Left colon (tissue), 2 donors: ENCODE measurements around the gene TIMP1. TPM values are rescaled to one million over a fixed set of nuclear protein-coding genes. Genes with fewer than 3 reads are reported as not detected.

Experiments used
- ATAC-seq: fragments of 200-7000 bp; cut with Tn5 transposase; one replicate; pipeline ENCODE4 v1.9.1; 2020; ENCODE audit warnings: mild to moderate bottlenecking, moderate library complexity
- DNase-seq, 2 donors: peaks; one replicate each; pipeline ENCODE4 v3.0.0-alpha.2; 2020
- intact Hi-C, 2 donors: fragments of 100-400 bp; cut with DNase I in 1 of 2; cut with micrococcal nuclease in 1 of 2; formaldehyde crosslinking; loops; one replicate each; pipeline versions ENCODE4 v1.11.2 to v1.14.0; 2022; cut with DNase I, micrococcal nuclease
- total RNA-seq, 2 donors: library from RNA; stranded (reverse); fragmentation: NEBNext Ultra II Directional; extraction: Animal tissue kit (Norgen Biotek cat#: 25700); gene quantifications; one replicate each; pipeline ENCODE4 v1.2.1, GENCODE V29; 2021
- donor health status: DM: no; HTN: no; CAD: no.
- donor health status: DM: yes; HTN: yes; CAD: no.

Gene TIMP1
- total RNA-seq, 2 donors from 2014 or later: 35.1 to 80.1 TPM

- no peak for ATAC-seq
- intact Hi-C loops: no loop called here
Observed at GRCh38 chrX:47571896-47572295, 10.3 kb upstream of the TIMP1 start.

GRCh38 chrX:47572773-47573340 is 9.4 kb upstream of the TIMP1 start:
- DNase-seq (no peak), ATAC-seq (peak; percentile 23)
- intact Hi-C loops: no loop called here

More at GRCh38 chrX:47571896-47572295, 10.3 kb upstream of the TIMP1 start:
- DNase-seq: no peak

GRCh38 chrX:47573341-47574075 is 8.7 kb upstream of the TIMP1 start:
- intact Hi-C loops: no loop called here
- peak; percentile 47 to 64 for DNase-seq
- peak; percentile 68 for ATAC-seq

GRCh38 chrX:47574076-47574546 is 8.1 kb upstream of the TIMP1 start:
- intact Hi-C loops: no loop called here
- ATAC-seq: peak; percentile 21
- no peak for DNase-seq

- intact Hi-C loops: no loop called here
- ATAC-seq (peak; percentile 20), DNase-seq (no peak)
Observed at GRCh38 chrX:47574547-47575301, 7.5 kb upstream of the TIMP1 start.

GRCh38 chrX:47576021-47576898 is 6.0 kb upstream of the TIMP1 start:
- no peak for DNase-seq
- intact Hi-C loops: no loop called here
- no peak for ATAC-seq

GRCh38 chrX:47577424-47577823 is 4.8 kb upstream of the TIMP1 start:
- no peak for ATAC-seq
- intact Hi-C loops: no loop called here

GRCh38 chrX:47577901-47578300 is 4.3 kb upstream of the TIMP1 start:
- no peak for ATAC-seq
- DNase-seq: no peak
- intact Hi-C loops: no loop called here

More at GRCh38 chrX:47577424-47577823, 4.8 kb upstream of the TIMP1 start:
- no peak for DNase-seq

- no peak for ATAC-seq
- intact Hi-C loops: no loop called here
- no peak for DNase-seq
Observed at GRCh38 chrX:47578692-47579091, 3.5 kb upstream of the TIMP1 start.

GRCh38 chrX:47579537-47579936 is 2.7 kb upstream of the TIMP1 start:
- intact Hi-C loops: no loop called here
- DNase-seq (no peak), ATAC-seq (no peak)

GRCh38 chrX:47583240-47583861 is 1.1 kb downstream of the TIMP1 start:
- DNase-seq (peak in 1 of 2 donors; percentile 12), ATAC-seq (no peak)

GRCh38 chrX:47584714-47585113 is 2.5 kb downstream of the TIMP1 start:
- no peak for DNase-seq
- no peak for ATAC-seq
- intact Hi-C loops: no loop called here

More at GRCh38 chrX:47583240-47583861, 1.1 kb downstream of the TIMP1 start:
- intact Hi-C loops: no loop called here

GRCh38 chrX:47585273-47585672 is 3.0 kb downstream of the TIMP1 start:
- no peak for DNase-seq
- intact Hi-C loops: no loop called here
- no peak for ATAC-seq

GRCh38 chrX:47586043-47586787 is 4.0 kb downstream of the TIMP1 start:
- intact Hi-C loops: no loop called here
- ATAC-seq (no peak), DNase-seq (no peak)

GRCh38 chrX:47587091-47587891 is 5.1 kb downstream of the TIMP1 start:
- ATAC-seq (no peak), DNase-seq (no peak)
- intact Hi-C loops: no loop called here

- ATAC-seq (no peak), DNase-seq (no peak)
- intact Hi-C loops: no loop called here
Observed at GRCh38 chrX:47587906-47588735, 5.9 kb downstream of the TIMP1 start.
